ENCODE results near the gene SGF29. TPM values are rescaled to one million over a fixed set of nuclear protein-coding genes. Genes with fewer than 3 reads are reported as not detected.

The SGF29 gene
- total and polyA plus RNA-seq, 2 experiments from 2014 or later = 10.0 to 17.6 TPM

DNA sequence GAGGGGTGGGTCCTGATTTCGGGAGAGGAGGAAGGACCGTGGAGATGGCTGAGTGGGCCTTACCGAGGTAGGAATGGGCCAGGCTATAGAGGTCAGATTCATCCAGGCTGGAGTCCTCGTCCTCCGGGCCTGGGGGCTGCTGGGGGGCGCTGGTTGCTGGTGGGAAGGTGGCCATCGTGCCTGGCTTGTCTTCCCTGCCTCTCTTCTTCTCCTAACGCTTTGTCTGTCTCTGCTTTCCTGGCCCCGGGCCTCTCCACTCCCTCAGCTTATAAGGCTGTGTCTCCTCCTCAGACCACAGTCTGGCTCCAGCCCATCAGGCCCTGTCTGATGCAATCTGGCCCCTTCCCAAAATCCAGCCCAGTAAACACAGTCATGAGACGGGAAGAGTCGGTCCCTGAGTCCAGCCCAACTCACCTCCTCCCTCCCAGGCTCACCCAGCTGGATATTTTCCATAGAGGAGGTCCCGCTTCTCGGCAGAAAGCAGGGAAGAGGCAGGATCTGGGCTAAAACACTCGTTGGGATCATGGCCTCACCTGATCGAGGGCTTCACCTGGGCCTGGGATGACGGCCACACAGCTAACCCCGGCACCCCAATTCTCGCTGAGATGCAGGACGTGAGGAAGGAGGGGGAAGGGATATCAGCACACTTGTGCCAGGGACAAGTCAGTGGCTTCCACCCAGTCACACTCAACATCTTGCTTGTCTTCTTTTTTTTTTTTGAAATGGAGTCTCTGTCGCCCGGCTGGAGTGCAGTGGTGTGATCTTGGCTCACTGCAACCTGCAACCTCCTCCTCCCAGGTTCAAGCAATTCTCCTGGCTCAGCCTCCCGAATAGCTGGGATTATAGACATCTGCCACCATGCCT lies 14.8 kb upstream of the SGF29 start, which contains the start of gene NUPR1:
Gene NUPR1, minus strand, starts transcription at position 242 of the 864 bp plus-strand sequence. Its CDS starts 67 bp downstream, at position 175.
- no peak within 1 kb of the TSS for H3K27ac ChIP-seq (ENCODE audit: low read depth)
- H3F3A ChIP-seq (replicated peaks; ENCODE audit: low read depth) = no peaks in the 10 kb centered on the region
- H3K9me2 ChIP-seq (ENCODE audit: insufficient read depth) = no peaks in the 10 kb centered on the region
- H3K79me2 ChIP-seq (replicated peaks; ENCODE audit: insufficient read depth) = no peaks in the 10 kb centered on the region
- Mint-ChIP-seq H3K4me3 (no peak within 1 kb of the TSS), H3K4me1 (peaks cover 5% of the 10 kb centered on the region; the same call in 2 of the 3 replicates), H3K9me3 (no peaks in the 10 kb centered on the region), H3K27ac (peak within 1 kb of the TSS; percentile 70; the same call in 1 of the 2 replicates), H3K36me3 (ENCODE audit: low read depth) (no peaks in the 10 kb centered on the region), H3K27me3 (ENCODE audit: insufficient read depth, low read depth, poor library complexity) (peaks cover 9% of the 10 kb centered on the region)
- no peak within 1 kb of the TSS for H3K4me2 ChIP-seq
- peak within 1 kb of the TSS; percentile 96 for H2AFZ ChIP-seq
- no peaks in the 10 kb centered on the region for H3K27me3 ChIP-seq (ENCODE audit: insufficient read depth)
- ATAC-seq = peak; percentile 61
- H3K4me1 ChIP-seq (ENCODE audit: insufficient read depth) = no peaks in the 10 kb centered on the region
- H3K4me3 ChIP-seq = no peak within 1 kb of the TSS
- no peak for DNase-seq (ENCODE audit: low spot score)
- H4K20me1 ChIP-seq (replicated peaks; ENCODE audit: insufficient read depth) = no peaks in the 10 kb centered on the region
- H3K36me3 ChIP-seq (ENCODE audit: insufficient read depth) = no peaks in the 10 kb centered on the region
- TF ChIP-seq ZNF331 (CRISPR knock-in tag; IDR thresholded peaks at IDR 0.05; ENCODE audit: low read depth) = no peak
- TF ChIP-seq EZH2 (IDR thresholded peaks at IDR 0.05; ENCODE audit: low read depth, unreplicated experiment) = no peak
- no peak for TF ChIP-seq STAT1 (IDR thresholded peaks at IDR 0.05; ENCODE audit: unreplicated experiment)
- TF ChIP-seq, protein P1, sequence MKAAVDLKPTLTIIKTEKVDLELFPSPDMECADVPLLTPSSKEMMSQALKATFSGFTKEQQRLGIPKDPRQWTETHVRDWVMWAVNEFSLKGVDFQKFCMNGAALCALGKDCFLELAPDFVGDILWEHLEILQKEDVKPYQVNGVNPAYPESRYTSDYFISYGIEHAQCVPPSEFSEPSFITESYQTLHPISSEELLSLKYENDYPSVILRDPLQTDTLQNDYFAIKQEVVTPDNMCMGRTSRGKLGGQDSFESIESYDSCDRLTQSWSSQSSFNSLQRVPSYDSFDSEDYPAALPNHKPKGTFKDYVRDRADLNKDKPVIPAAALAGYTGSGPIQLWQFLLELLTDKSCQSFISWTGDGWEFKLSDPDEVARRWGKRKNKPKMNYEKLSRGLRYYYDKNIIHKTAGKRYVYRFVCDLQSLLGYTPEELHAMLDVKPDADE (IDR thresholded peaks at IDR 0.05) = no peak
- TF ChIP-seq JUNB (IDR thresholded peaks at IDR 0.05; ENCODE audit: unreplicated experiment) = no peak
- no peak for TF ChIP-seq NANOG (IDR thresholded peaks at IDR 0.05; ENCODE audit: borderline replicate concordance)
- TF ChIP-seq EZH2phosphoT487 (IDR thresholded peaks at IDR 0.05; ENCODE audit: unreplicated experiment) = no peak
- TF ChIP-seq CREB1 (CRISPR knock-in tag; IDR thresholded peaks at IDR 0.05; ENCODE audit: low read depth) = no peak
- no peak for TF ChIP-seq POLR2AphosphoS5 (IDR thresholded peaks at IDR 0.05; ENCODE audit: low read depth)
- TF ChIP-seq, protein P2, sequence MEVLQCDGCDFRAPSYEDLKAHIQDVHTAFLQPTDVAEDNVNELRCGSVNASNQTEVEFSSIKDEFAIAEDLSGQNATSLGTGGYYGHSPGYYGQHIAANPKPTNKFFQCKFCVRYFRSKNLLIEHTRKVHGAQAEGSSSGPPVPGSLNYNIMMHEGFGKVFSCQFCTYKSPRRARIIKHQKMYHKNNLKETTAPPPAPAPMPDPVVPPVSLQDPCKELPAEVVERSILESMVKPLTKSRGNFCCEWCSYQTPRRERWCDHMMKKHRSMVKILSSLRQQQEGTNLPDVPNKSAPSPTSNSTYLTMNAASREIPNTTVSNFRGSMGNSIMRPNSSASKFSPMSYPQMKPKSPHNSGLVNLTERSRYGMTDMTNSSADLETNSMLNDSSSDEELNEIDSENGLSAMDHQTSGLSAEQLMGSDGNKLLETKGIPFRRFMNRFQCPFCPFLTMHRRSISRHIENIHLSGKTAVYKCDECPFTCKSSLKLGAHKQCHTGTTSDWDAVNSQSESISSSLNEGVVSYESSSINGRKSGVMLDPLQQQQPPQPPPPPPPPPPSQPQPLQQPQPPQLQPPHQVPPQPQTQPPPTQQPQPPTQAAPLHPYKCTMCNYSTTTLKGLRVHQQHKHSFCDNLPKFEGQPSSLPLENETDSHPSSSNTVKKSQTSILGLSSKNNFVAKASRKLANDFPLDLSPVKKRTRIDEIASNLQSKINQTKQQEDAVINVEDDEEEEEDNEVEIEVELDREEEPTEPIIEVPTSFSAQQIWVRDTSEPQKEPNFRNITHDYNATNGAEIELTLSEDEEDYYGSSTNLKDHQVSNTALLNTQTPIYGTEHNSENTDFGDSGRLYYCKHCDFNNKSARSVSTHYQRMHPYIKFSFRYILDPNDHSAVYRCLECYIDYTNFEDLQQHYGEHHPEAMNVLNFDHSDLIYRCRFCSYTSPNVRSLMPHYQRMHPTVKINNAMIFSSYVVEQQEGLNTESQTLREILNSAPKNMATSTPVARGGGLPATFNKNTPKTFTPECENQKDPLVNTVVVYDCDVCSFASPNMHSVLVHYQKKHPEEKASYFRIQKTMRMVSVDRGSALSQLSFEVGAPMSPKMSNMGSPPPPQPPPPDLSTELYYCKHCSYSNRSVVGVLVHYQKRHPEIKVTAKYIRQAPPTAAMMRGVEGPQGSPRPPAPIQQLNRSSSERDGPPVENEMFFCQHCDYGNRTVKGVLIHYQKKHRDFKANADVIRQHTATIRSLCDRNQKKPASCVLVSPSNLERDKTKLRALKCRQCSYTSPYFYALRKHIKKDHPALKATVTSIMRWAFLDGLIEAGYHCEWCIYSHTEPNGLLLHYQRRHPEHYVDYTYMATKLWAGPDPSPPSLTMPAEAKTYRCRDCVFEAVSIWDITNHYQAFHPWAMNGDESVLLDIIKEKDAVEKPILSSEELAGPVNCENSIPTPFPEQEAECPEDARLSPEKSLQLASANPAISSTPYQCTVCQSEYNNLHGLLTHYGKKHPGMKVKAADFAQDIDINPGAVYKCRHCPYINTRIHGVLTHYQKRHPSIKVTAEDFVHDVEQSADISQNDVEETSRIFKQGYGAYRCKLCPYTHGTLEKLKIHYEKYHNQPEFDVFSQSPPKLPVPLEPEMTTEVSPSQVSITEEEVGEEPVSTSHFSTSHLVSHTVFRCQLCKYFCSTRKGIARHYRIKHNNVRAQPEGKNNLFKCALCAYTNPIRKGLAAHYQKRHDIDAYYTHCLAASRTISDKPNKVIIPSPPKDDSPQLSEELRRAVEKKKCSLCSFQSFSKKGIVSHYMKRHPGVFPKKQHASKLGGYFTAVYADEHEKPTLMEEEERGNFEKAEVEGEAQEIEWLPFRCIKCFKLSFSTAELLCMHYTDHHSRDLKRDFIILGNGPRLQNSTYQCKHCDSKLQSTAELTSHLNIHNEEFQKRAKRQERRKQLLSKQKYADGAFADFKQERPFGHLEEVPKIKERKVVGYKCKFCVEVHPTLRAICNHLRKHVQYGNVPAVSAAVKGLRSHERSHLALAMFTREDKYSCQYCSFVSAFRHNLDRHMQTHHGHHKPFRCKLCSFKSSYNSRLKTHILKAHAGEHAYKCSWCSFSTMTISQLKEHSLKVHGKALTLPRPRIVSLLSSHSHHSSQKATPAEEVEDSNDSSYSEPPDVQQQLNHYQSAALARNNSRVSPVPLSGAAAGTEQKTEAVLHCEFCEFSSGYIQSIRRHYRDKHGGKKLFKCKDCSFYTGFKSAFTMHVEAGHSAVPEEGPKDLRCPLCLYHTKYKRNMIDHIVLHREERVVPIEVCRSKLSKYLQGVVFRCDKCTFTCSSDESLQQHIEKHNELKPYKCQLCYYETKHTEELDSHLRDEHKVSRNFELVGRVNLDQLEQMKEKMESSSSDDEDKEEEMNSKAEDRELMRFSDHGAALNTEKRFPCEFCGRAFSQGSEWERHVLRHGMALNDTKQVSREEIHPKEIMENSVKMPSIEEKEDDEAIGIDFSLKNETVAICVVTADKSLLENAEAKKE (CRISPR knock-in tag; IDR thresholded peaks at IDR 0.05) = no peak
- TF ChIP-seq, protein P3, sequence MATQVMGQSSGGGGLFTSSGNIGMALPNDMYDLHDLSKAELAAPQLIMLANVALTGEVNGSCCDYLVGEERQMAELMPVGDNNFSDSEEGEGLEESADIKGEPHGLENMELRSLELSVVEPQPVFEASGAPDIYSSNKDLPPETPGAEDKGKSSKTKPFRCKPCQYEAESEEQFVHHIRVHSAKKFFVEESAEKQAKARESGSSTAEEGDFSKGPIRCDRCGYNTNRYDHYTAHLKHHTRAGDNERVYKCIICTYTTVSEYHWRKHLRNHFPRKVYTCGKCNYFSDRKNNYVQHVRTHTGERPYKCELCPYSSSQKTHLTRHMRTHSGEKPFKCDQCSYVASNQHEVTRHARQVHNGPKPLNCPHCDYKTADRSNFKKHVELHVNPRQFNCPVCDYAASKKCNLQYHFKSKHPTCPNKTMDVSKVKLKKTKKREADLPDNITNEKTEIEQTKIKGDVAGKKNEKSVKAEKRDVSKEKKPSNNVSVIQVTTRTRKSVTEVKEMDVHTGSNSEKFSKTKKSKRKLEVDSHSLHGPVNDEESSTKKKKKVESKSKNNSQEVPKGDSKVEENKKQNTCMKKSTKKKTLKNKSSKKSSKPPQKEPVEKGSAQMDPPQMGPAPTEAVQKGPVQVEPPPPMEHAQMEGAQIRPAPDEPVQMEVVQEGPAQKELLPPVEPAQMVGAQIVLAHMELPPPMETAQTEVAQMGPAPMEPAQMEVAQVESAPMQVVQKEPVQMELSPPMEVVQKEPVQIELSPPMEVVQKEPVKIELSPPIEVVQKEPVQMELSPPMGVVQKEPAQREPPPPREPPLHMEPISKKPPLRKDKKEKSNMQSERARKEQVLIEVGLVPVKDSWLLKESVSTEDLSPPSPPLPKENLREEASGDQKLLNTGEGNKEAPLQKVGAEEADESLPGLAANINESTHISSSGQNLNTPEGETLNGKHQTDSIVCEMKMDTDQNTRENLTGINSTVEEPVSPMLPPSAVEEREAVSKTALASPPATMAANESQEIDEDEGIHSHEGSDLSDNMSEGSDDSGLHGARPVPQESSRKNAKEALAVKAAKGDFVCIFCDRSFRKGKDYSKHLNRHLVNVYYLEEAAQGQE (IDR thresholded peaks at IDR 0.05; ENCODE audit: unreplicated experiment) = no peak

Measured in GM23338 (cell line).